HFFc6 (cell line): ENCODE data around the gene YLPM1. TPM values are rescaled to one million over a fixed set of nuclear protein-coding genes. Genes with fewer than 3 reads are reported as not detected.

Experiments
- DNase-seq: peaks from one replicate; pipeline ENCODE4 v3.0.0-alpha.2; 2018
- H3K27ac Mint-ChIP-seq: 2 replicates; pipeline ENCODE4 v1.8.0; 2020; ENCODE audit warnings: mild to moderate bottlenecking, mixed read lengths
- H3K27me3 Mint-ChIP-seq: 2 replicates; pipeline ENCODE4 v1.8.0; 2021; ENCODE audit warnings: mild to moderate bottlenecking, moderate library complexity, mixed read lengths; ENCODE audit not compliant: insufficient read depth
- H3K36me3 Mint-ChIP-seq: 2 replicates; pipeline ENCODE4 v1.8.0; 2021; ENCODE audit warnings: low read depth, mixed read lengths
- H3K4me1 Mint-ChIP-seq: 2 replicates; pipeline ENCODE4 v1.8.0; 2020; ENCODE audit warnings: low read depth, mixed read lengths
- H3K4me3 Mint-ChIP-seq: 2 replicates; pipeline ENCODE4 v1.8.0; 2020; ENCODE audit warnings: mild to moderate bottlenecking, moderate library complexity, mixed read lengths
- H3K9me3 Mint-ChIP-seq: 2 replicates; pipeline ENCODE4 v1.8.0; 2020; ENCODE audit warnings: mild to moderate bottlenecking, mixed read lengths
- total RNA-seq, 6 experiments: library from RNA; stranded (reverse); fragmentation: NEBNext Ultra II Directional; extraction: Animal tissue kit (Norgen Biotek cat#: 25700); gene quantifications; 2 replicates in 1 of 6; 3 replicates in 5 of 6; pipeline ENCODE4 v1.2.3, GENCODE V29; 2021
- TF ChIP-seq, protein P1 (sequence below): fragments of 200-600 bp; sonication (generic); IDR thresholded peaks from 2 replicates; pipeline ENCODE4 v1.5.0; 2021; ENCODE audit warnings: antibody characterized with exemption, mild to moderate bottlenecking

YLPM1 gene
- total RNA-seq, 6 experiments from 2014 or later = 46.0 to 50.8 (median 48.6) TPM

DNA sequence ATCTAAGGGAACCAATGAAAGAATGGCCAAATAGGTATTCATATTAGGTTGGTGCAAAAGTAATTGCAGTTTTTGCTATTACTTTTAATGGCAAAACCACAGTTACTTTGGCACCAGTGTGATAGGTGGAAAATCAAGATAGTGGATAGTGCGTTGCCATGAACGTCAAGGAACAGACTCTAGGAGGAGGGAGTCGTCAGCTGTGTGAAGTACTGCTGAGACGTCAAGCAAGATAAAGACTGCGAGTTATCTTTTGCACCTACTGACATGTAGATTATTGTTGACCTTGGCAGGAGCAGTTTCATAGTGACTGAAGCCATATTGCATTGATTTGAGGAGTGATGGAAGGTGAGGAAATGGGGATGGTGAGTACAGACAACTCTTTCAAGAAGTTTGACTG is 8.3 kb downstream of the YLPM1 start:
- Mint-ChIP-seq H3K4me3 (no peak overlapping the region), H3K27me3 (no peaks in the 10 kb centered on the region; the same call in 1 of the 2 replicates), H3K4me1 (peaks cover 26% of the 10 kb centered on the region), H3K9me3 (no peaks in the 10 kb centered on the region), H3K27ac (no peak overlapping the region), H3K36me3 (peaks cover 5% of the 10 kb centered on the region; the same call in 1 of the 2 replicates)
- TF ChIP-seq, protein P1, sequence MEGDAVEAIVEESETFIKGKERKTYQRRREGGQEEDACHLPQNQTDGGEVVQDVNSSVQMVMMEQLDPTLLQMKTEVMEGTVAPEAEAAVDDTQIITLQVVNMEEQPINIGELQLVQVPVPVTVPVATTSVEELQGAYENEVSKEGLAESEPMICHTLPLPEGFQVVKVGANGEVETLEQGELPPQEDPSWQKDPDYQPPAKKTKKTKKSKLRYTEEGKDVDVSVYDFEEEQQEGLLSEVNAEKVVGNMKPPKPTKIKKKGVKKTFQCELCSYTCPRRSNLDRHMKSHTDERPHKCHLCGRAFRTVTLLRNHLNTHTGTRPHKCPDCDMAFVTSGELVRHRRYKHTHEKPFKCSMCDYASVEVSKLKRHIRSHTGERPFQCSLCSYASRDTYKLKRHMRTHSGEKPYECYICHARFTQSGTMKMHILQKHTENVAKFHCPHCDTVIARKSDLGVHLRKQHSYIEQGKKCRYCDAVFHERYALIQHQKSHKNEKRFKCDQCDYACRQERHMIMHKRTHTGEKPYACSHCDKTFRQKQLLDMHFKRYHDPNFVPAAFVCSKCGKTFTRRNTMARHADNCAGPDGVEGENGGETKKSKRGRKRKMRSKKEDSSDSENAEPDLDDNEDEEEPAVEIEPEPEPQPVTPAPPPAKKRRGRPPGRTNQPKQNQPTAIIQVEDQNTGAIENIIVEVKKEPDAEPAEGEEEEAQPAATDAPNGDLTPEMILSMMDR = no peak
- no peak for DNase-seq

DNA sequence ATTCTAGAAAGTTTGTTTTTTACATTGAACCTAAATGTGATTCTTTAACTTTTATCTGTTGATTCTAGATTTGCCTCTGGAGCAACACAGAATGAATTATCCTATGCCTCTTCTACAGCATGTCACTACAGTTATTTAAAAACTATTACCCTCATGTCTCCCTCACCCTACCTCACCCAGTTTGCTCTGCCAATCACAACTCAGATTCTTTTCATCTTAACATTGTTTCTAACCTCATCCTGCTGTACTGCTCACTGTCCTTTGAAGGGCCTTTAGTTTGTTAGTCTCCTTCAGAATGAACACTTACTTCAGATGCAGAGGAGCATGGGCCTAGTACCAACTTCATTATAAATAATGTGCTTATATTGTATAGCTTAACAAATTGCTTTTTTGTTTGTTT is 21.5 kb downstream of the YLPM1 start:
- TF ChIP-seq, protein P1 = no peak
- no peak for DNase-seq
- H3K27me3 Mint-ChIP-seq = no peaks in the 10 kb centered on the region
- H3K4me3 Mint-ChIP-seq = no peak overlapping the region
- peak overlapping the region; percentile 29; the same call in 1 of the 2 replicates for H3K27ac Mint-ChIP-seq
- peaks cover 30% of the 10 kb centered on the region for H3K36me3 Mint-ChIP-seq
- H3K4me1 Mint-ChIP-seq = peaks cover 11% of the 10 kb centered on the region
- H3K9me3 Mint-ChIP-seq = no peaks in the 10 kb centered on the region

DNA sequence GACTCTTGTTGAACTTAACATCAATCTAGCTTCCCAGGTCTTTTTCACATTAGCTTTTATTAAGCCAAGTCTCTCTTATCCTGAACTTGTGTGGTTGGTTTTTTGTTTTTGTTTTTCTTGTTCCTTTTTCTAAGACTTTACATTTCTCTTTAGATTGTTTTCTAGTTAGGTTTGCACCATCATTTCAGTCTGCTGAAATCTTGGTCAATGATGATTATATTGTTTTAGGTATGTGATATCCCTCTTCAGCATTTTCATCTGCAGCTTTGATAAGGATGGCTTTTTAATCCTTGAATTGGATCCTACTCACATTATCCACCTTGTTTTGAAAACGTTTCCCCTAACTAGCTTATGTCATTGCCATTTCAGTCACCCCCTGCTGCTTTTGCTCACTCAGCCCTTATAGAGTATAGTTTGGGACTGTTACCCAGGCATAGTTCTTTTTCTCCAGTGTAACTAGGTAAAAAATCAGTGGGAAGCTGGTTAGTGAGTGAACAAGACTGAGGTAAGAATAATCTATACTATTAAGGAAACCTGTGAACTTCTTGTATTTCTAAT is 22.0 kb downstream of the YLPM1 start:
- Mint-ChIP-seq H3K4me1 (peaks cover 11% of the 10 kb centered on the region), H3K9me3 (no peaks in the 10 kb centered on the region), H3K27me3 (no peaks in the 10 kb centered on the region), H3K27ac (no peak overlapping the region), H3K4me3 (no peak overlapping the region), H3K36me3 (peaks cover 30% of the 10 kb centered on the region)
- TF ChIP-seq, protein P1 = no peak
- no peak for DNase-seq

DNA sequence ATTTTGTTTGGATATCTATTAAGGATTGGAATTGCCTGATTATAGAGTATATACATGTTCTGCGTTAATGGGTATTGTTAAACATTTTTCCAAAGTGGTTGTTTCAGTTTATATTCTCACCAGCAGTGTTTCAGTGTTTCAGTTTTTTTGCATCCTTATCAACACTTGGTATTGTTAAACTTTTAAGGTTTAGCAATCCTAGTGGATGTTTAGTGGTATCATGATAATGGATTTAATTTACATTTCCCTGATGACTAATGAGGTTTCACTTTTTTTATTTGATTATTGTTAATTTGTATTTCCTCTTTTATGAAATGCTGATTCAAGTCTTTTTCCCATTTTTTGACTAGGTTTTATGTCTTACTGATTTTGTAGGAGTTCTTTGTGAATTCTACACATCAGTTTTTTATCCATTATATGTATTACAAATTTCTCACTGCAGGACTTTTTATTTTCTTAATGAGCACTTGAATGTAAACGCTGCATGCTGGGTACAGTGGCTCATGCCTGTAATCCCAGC is 23.7 kb downstream of the YLPM1 start:
- DNase-seq = no peak
- Mint-ChIP-seq H3K36me3 (peaks cover 23% of the 10 kb centered on the region), H3K4me1 (peaks cover 19% of the 10 kb centered on the region), H3K4me3 (no peak overlapping the region), H3K27ac (no peak overlapping the region; the same call in 1 of the 2 replicates), H3K27me3 (no peaks in the 10 kb centered on the region), H3K9me3 (no peaks in the 10 kb centered on the region; the same call in 1 of the 2 replicates)
- TF ChIP-seq, protein P1 = peak; percentile 47

DNA sequence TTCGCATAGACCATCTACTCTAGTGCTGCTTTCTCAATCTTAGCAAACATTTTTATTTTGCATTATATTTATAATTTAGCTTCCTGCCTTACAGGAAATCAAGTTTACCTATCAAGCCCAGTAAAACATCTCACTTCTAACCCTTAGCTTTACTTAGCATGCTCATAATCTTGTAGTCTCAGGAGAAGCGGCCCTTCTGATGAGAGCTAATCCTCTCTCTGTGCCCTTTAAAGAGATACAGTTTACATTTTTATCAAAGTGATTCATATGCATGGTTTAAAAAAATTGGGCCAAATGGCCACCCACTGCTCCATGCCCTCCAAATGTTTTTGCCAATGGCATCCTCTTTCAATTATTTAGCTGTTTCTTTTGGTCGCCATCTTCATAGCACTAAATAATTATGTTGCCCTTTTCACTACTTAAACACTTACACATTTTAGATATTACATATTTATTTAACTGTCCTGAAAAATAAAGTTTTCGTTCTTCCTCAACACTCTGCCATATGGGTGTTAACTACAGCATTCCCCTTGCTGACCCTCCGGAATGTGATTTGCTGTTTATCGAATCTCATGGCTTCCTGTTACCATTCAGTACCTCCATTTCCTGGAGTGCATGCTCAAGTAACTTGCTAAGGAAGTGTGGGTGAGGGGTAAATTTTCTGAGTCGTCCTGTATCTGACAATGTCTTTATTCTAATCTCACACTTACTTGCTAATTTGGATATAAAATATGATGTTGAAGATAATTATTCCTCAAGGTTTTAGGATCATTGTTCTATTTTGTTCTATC is 29.3 kb downstream of the YLPM1 start:
- no peak for DNase-seq
- Mint-ChIP-seq H3K4me3 (peak overlapping the region; percentile 67), H3K36me3 (peaks cover 14% of the 10 kb centered on the region), H3K27me3 (no peaks in the 10 kb centered on the region), H3K9me3 (no peaks in the 10 kb centered on the region; the same call in 1 of the 2 replicates), H3K27ac (peak overlapping the region; percentile 57), H3K4me1 (peaks cover 41% of the 10 kb centered on the region)
- TF ChIP-seq, protein P1 = no peak
